Hepatocyte (in vitro differentiated cells): ENCODE results near the gene SF3B5. TPM values are rescaled to one million over a fixed set of nuclear protein-coding genes. Genes with fewer than 3 reads are reported as not detected.
"Not testable (repeated sequence)": the region's sequence is repeated elsewhere in the genome, so short reads cannot be mapped to it uniquely, and the experiment has no call there.

Source experiments
- DNase-seq: peaks from one replicate; pipeline ENCODE4 v3.0.0-alpha.2; 2016; ENCODE audit warnings: low spot score
- H2AFZ ChIP-seq: fragments of 200-600 bp; sonication (generic); 2 replicates; pipeline ENCODE4 v1.6.0; 2016; ENCODE audit warnings: antibody characterized with exemption, mild to moderate bottlenecking
- H3K27ac ChIP-seq: fragments of 200-600 bp; sonication (generic); 2 replicates; pipeline ENCODE4 v1.5.1; 2016; ENCODE audit warnings: mild to moderate bottlenecking
- H3K27me3 ChIP-seq: fragments of 200-600 bp; sonication (generic); 2 replicates; pipeline ENCODE4 v1.6.1; 2016
- H3K36me3 ChIP-seq: fragments of 200-600 bp; sonication (generic); replicated peaks from 2 replicates; pipeline ENCODE4 v1.5.1; 2016; ENCODE audit warnings: low read depth; ENCODE audit not compliant: insufficient read depth
- H3K4me1 ChIP-seq: fragments of 200-600 bp; sonication (generic); 2 replicates; pipeline ENCODE4 v1.5.1; 2016; ENCODE audit warnings: mild to moderate bottlenecking, moderate library complexity; ENCODE audit not compliant: insufficient read depth
- H3K4me2 ChIP-seq: fragments of 200-600 bp; sonication (generic); 2 replicates; pipeline ENCODE4 v1.6.0; 2016
- H3K4me3 ChIP-seq: fragments of 200-600 bp; sonication (generic); 2 replicates; pipeline ENCODE4 v1.5.1; 2016; ENCODE audit warnings: mild to moderate bottlenecking
- H3K79me2 ChIP-seq: fragments of 200-600 bp; sonication (generic); 2 replicates; pipeline ENCODE4 v1.6.0; 2017; ENCODE audit warnings: mild to moderate bottlenecking
- H3K9me2 ChIP-seq: fragments of 200-600 bp; sonication (generic); replicated peaks from 2 replicates; pipeline ENCODE4 v1.6.0; 2017; ENCODE audit warnings: mild to moderate bottlenecking; ENCODE audit not compliant: insufficient read depth
- H3K9me3 ChIP-seq: fragments of 200-600 bp; sonication (generic); 2 replicates; pipeline ENCODE4 v1.5.1; 2016; ENCODE audit warnings: low read depth, mild to moderate bottlenecking
- H4K20me1 ChIP-seq: fragments of 200-600 bp; sonication (generic); 2 replicates; pipeline ENCODE4 v1.6.0; 2016; ENCODE audit warnings: mild to moderate bottlenecking; ENCODE audit not compliant: insufficient read depth, poor library complexity, severe bottlenecking
- CTCF ChIP-seq: fragments of 200-600 bp; sonication (generic); IDR thresholded peaks from 2 replicates; pipeline ENCODE4 v1.5.1; 2016; ENCODE audit warnings: antibody characterized with exemption, mild to moderate bottlenecking; ENCODE audit not compliant: poor library complexity
- EZH2 ChIP-seq: fragments of 200-600 bp; sonication (generic); IDR thresholded peaks from 2 replicates; pipeline ENCODE4 v1.6.1; 2016; ENCODE audit warnings: antibody characterized with exemption, mild to moderate bottlenecking, borderline replicate concordance
- EZH2phosphoT487 ChIP-seq: fragments of 200-600 bp; sonication (generic); IDR thresholded peaks from one replicate; pipeline ENCODE4 v1.6.1; 2018; ENCODE audit warnings: antibody characterized with exemption, mild to moderate bottlenecking, low read depth, moderate library complexity; ENCODE audit not compliant: unreplicated experiment, severe bottlenecking
- WGBS: methylation state at CpG from one replicate; pipeline ENCODE4 v1.1.6; 2016; ENCODE audit warnings: low lambda C conversion rate; ENCODE audit errors: missing lambda C conversion rate; 5-methylcytosine and 5-hydroxymethylcytosine counted together
- polyA plus RNA-seq: library from polyadenylated mRNA; unstranded; fragments of >200 nt; fragmentation: Nextera tagmentation; extraction: Ambion mirVana; gene quantifications from 2 replicates; pipeline ENCODE4 v1.2.1, GENCODE V29; 2016
- total RNA-seq: library from RNA; depleted of rRNA; stranded (reverse); fragments of >200 nt; gene quantifications from 2 replicates; pipeline ENCODE4 v1.2.3, GENCODE V29; 2014

Gene SF3B5
- total and polyA plus RNA-seq, 2 experiments from 2014 or later = 147 to 155 TPM

DNA sequence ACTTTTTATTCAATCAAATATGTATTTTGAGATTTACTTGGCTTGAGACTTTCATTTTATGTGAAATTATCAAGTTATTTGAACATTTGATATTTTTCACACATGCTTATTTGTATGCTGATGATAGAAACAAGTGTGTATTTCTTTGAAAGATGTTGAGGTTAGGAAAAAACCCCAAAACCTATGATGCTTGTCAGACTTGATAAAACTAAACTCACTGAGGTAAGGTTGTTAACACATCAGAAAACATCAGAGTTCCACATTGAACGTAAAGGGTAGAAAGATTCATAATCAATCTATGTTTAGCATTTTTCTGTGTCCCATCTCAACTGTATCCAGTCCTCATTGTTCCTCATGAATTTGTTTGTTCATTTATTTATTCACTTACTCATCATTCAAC lies 12.2 kb downstream of the SF3B5 start:
- no peak overlapping the region for H2AFZ ChIP-seq
- H3K4me1 ChIP-seq = no peaks in the 10 kb centered on the region
- H4K20me1 ChIP-seq = no peaks in the 10 kb centered on the region
- no peaks in the 10 kb centered on the region for H3K79me2 ChIP-seq
- H3K9me2 ChIP-seq = no peaks in the 10 kb centered on the region
- no peaks in the 10 kb centered on the region for H3K9me3 ChIP-seq
- no peak overlapping the region for H3K27ac ChIP-seq
- DNase-seq = no peak
- WGBS = 93% methylated on average over 1 of the region's 1 CpG
- H3K36me3 ChIP-seq = no peaks in the 10 kb centered on the region
- H3K27me3 ChIP-seq = no peaks in the 10 kb centered on the region
- TF ChIP-seq EZH2 (no peak), CTCF (no peak), EZH2phosphoT487 (no peak)
- no peak overlapping the region for H3K4me3 ChIP-seq
- H3K4me2 ChIP-seq = no peak overlapping the region

- H3K27ac ChIP-seq, H3K36me3 ChIP-seq, H2AFZ ChIP-seq, H3K79me2 ChIP-seq, H3K4me1 ChIP-seq, H3K4me3 ChIP-seq, H4K20me1 ChIP-seq, H3K9me3 ChIP-seq, H3K9me2 ChIP-seq, H3K27me3 ChIP-seq, DNase-seq, H3K4me2 ChIP-seq: not testable (repeated sequence)
- WGBS = no CpG with 5 or more reads among the region's 3 CpGs
Observed at GRCh38 chr6:144082412-144082811, 13.0 kb downstream of the SF3B5 start.

GRCh38 chr6:144077871-144078270 lies 17.5 kb downstream of the SF3B5 start:
- no peak overlapping the region for H3K4me3 ChIP-seq
- no peaks in the 10 kb centered on the region for H3K4me1 ChIP-seq
- H4K20me1 ChIP-seq = no peaks in the 10 kb centered on the region
- no peaks in the 10 kb centered on the region for H3K9me2 ChIP-seq
- no peak for TF ChIP-seq EZH2phosphoT487
- TF ChIP-seq EZH2 = no peak
- TF ChIP-seq CTCF = no peak
- no peak overlapping the region for H2AFZ ChIP-seq
- no peak overlapping the region for H3K4me2 ChIP-seq
- WGBS = 87% methylated on average over 2 of the region's 2 CpGs
- H3K27me3 ChIP-seq = no peaks in the 10 kb centered on the region
- H3K9me3 ChIP-seq = no peaks in the 10 kb centered on the region
- no peaks in the 10 kb centered on the region for H3K79me2 ChIP-seq
- H3K27ac ChIP-seq = no peak overlapping the region
- DNase-seq = no peak
- H3K36me3 ChIP-seq = no peaks in the 10 kb centered on the region

DNA sequence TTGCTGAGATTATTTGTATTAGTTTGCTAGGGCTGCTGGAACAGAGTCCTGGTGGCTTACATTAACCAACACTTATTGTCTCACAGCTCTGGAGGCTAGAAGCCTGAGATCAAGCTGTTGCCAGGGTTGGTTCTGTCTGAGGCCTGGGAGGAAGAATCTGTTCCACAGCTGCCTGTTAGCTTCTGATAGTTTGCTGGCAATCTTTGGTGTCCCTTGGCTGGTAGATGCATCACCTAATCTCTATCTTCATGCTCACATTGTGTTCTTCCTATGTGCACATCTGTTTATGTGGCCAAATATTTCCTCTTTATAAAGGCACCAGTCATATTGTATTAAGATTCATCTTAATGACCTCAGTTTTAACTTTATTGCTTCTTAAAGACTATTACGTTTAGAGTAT lies 19.5 kb downstream of the SF3B5 start:
- no peak for DNase-seq
- no peaks in the 10 kb centered on the region for H3K4me1 ChIP-seq
- 84% methylated on average over 1 of the region's 1 CpG for WGBS

More for the DNA sequence above, 19.5 kb downstream of the SF3B5 start:
- Histone ChIP-seq H4K20me1 (no peaks in the 10 kb centered on the region), H3K27ac (no peak overlapping the region), H2AFZ (no peak overlapping the region), H3K36me3 (no peaks in the 10 kb centered on the region), H3K4me2 (no peak overlapping the region), H3K9me3 (no peaks in the 10 kb centered on the region), H3K27me3 (peaks cover 6% of the 10 kb centered on the region), H3K4me3 (no peak overlapping the region), H3K79me2 (no peaks in the 10 kb centered on the region), H3K9me2 (no peaks in the 10 kb centered on the region)
- TF ChIP-seq EZH2 (no peak), CTCF (no peak), EZH2phosphoT487 (no peak)
